Measurements from ENCODE around the gene SMYD4. TPM values are rescaled to one million over a fixed set of nuclear protein-coding genes. Genes with fewer than 3 reads are reported as not detected.

SMYD4 gene
- total and polyA plus RNA-seq, 9 of the 15 experiments (the other 6 are each of a cell fraction or from before 2014, with no cell fraction given) = 1.3 to 10.2 (median 6.7) TPM

- no peak for TF ChIP-seq ZNF318 (IDR thresholded peaks at IDR 0.05; ENCODE audit: borderline replicate concordance in 1 of 2, low read depth in 1 of 2)
- no peak for TF ChIP-seq E2F5 (CRISPR knock-in tag; IDR thresholded peaks at IDR 0.05)
- TF ChIP-seq CREB3L1 (IDR thresholded peaks at IDR 0.05; ENCODE audit: borderline replicate concordance, low read depth) = no peak
- TF ChIP-seq MXI1 (IDR thresholded peaks at IDR 0.05; ENCODE audit: low read depth, low read length) = no peak
- TF ChIP-seq ZNF384 (IDR thresholded peaks at IDR 0.05; ENCODE audit: low read depth, low read length) = no peak
- no peak for TF ChIP-seq MAFG (tag; conservative IDR thresholded peaks at IDR 0.05)
- no peak for TF ChIP-seq ZNF717 (CRISPR knock-in tag; IDR thresholded peaks at IDR 0.05)
- TF ChIP-seq ZNF511 (CRISPR knock-in tag; IDR thresholded peaks at IDR 0.05) = no peak
- no peak for TF ChIP-seq ZNF785 (CRISPR knock-in tag; IDR thresholded peaks at IDR 0.05)
- no peak for TF ChIP-seq ZNF133 (CRISPR knock-in tag; IDR thresholded peaks at IDR 0.05)
- TF ChIP-seq EP300 (IDR thresholded peaks at IDR 0.05; ENCODE audit: low read length) = no peak
- no peak for TF ChIP-seq USF2 (CRISPR knock-in tag; IDR thresholded peaks at IDR 0.05)
- no peak for TF ChIP-seq ZNF444 (CRISPR knock-in tag; IDR thresholded peaks at IDR 0.05)
- no peak for TF ChIP-seq HCFC1 (IDR thresholded peaks at IDR 0.05; ENCODE audit: low read depth, low read length)
- no peak for TF ChIP-seq ZNF75A (CRISPR knock-in tag; IDR thresholded peaks at IDR 0.05)
- no peak for TF ChIP-seq HMG20A (CRISPR knock-in tag; conservative IDR thresholded peaks at IDR 0.05)
Observed at GRCh38 chr17:1732241-1732832, 97.4 kb downstream of the SMYD4 start (continued).

All from K562 (cell line).